ENCODE measurements around the gene LANCL2.
"Not testable (repeated sequence)": the region's sequence is repeated elsewhere in the genome, so short reads cannot be mapped to it uniquely, and the experiment has no call there.

LANCL2 gene

GRCh38 chr7:55396233-55396785 lies 31.2 kb downstream of the LANCL2 start:
- H3K27ac ChIP-seq: no peak overlapping the region
- H3K4me3 ChIP-seq (ENCODE audit: low read depth in 1 of 2, low read length in 1 of 2): no peak overlapping the region
- H3K4me1 ChIP-seq (ENCODE audit: control insufficient read depth in 1 of 2, insufficient read depth in 1 of 2, low read depth in 1 of 2, low read length in 1 of 2): no peaks in the 10 kb centered on the region
- H3K27me3 ChIP-seq: no peaks in the 10 kb centered on the region
- TF ChIP-seq CTCF (IDR thresholded peaks at IDR 0.05): no peak
- H3K9me3 ChIP-seq: no peaks in the 10 kb centered on the region
- no peaks in the 10 kb centered on the region for H3K36me3 ChIP-seq

- no peaks in the 10 kb centered on the region for H3K4me1 ChIP-seq (ENCODE audit: control insufficient read depth in 1 of 2, insufficient read depth in 1 of 2, low read depth in 1 of 2, low read length in 1 of 2)
- no peaks in the 10 kb centered on the region for H3K9me3 ChIP-seq
- no peak overlapping the region for H3K27ac ChIP-seq
- no peak overlapping the region for H3K4me3 ChIP-seq (ENCODE audit: low read depth in 1 of 2, low read length in 1 of 2)
- H3K27me3 ChIP-seq: no peaks in the 10 kb centered on the region
- TF ChIP-seq CTCF (IDR thresholded peaks at IDR 0.05): no peak
- no peaks in the 10 kb centered on the region for H3K36me3 ChIP-seq
Observed at GRCh38 chr7:55397617-55398016, 32.5 kb downstream of the LANCL2 start.

GRCh38 chr7:55400191-55400590 lies 35.1 kb downstream of the LANCL2 start:
- Histone ChIP-seq H3K27ac (no peak overlapping the region), H3K4me3 (ENCODE audit: low read depth in 1 of 2, low read length in 1 of 2) (no peak overlapping the region), H3K4me1 (ENCODE audit: control insufficient read depth in 1 of 2, insufficient read depth in 1 of 2, low read depth in 1 of 2, low read length in 1 of 2) (no peaks in the 10 kb centered on the region), H3K9me3 (no peaks in the 10 kb centered on the region), H3K27me3 (no peaks in the 10 kb centered on the region), H3K36me3 (no peaks in the 10 kb centered on the region)
- no peak for TF ChIP-seq CTCF (IDR thresholded peaks at IDR 0.05)

GRCh38 chr7:55402506-55402905 lies 37.4 kb downstream of the LANCL2 start:
- H3K4me3 ChIP-seq (ENCODE audit: low read depth in 1 of 2, low read length in 1 of 2); H3K27ac ChIP-seq; H3K36me3 ChIP-seq; H3K27me3 ChIP-seq; H3K4me1 ChIP-seq (ENCODE audit: control insufficient read depth in 1 of 2, insufficient read depth in 1 of 2, low read depth in 1 of 2, low read length in 1 of 2); H3K9me3 ChIP-seq: not testable (repeated sequence)

- Histone ChIP-seq H3K4me1 (ENCODE audit: control insufficient read depth in 1 of 2, insufficient read depth in 1 of 2, low read depth in 1 of 2, low read length in 1 of 2) (no peaks in the 10 kb centered on the region), H3K27me3 (no peaks in the 10 kb centered on the region), H3K4me3 (ENCODE audit: low read depth in 1 of 2, low read length in 1 of 2) (no peak overlapping the region), H3K9me3 (no peaks in the 10 kb centered on the region), H3K27ac (no peak overlapping the region), H3K36me3 (no peaks in the 10 kb centered on the region)
- TF ChIP-seq CTCF (IDR thresholded peaks at IDR 0.05): no peak
Observed at GRCh38 chr7:55405856-55406541, 40.9 kb downstream of the LANCL2 start.

GRCh38 chr7:55409482-55410225 lies 44.5 kb downstream of the LANCL2 start:
- Histone ChIP-seq H3K4me1 (ENCODE audit: control insufficient read depth in 1 of 2, insufficient read depth in 1 of 2, low read depth in 1 of 2, low read length in 1 of 2) (no peaks in the 10 kb centered on the region), H3K36me3 (no peaks in the 10 kb centered on the region), H3K9me3 (no peaks in the 10 kb centered on the region), H3K27me3 (no peaks in the 10 kb centered on the region), H3K4me3 (ENCODE audit: low read depth in 1 of 2, low read length in 1 of 2) (no peak overlapping the region), H3K27ac (no peak overlapping the region)
- no peak for TF ChIP-seq CTCF (IDR thresholded peaks at IDR 0.05)
